Suprapubic skin (tissue), 4 donors: ENCODE data around the gene PCNX1. TPM values are rescaled to one million over a fixed set of nuclear protein-coding genes. Genes with fewer than 3 reads are reported as not detected.

Source experiments
- DNase-seq, 2 donors: peaks; one replicate each; pipeline ENCODE4 v3.0.0-alpha.2; 2019; ENCODE audit warnings: low spot score in 2 of 2
- H3K27ac ChIP-seq: fragments of 200-600 bp; sonication (generic); one replicate; pipeline ENCODE4 v1.5.1; 2019
- H3K27me3 ChIP-seq: fragments of 200-600 bp; sonication (generic); one replicate; pipeline ENCODE4 v1.5.1; 2019
- H3K36me3 ChIP-seq: fragments of 200-600 bp; sonication (generic); one replicate; pipeline ENCODE4 v1.5.1; 2019
- H3K4me1 ChIP-seq: fragments of 200-600 bp; sonication (generic); one replicate; pipeline ENCODE4 v1.5.1; 2019
- H3K4me3 ChIP-seq: fragments of 200-600 bp; sonication (generic); one replicate; pipeline ENCODE4 v1.5.1; 2019; ENCODE audit warnings: mild to moderate bottlenecking
- H3K9me3 ChIP-seq: fragments of 200-600 bp; sonication (generic); one replicate; pipeline ENCODE4 v1.5.1; 2019
- EP300 ChIP-seq: sonication (generic); formaldehyde crosslinking; IDR thresholded peaks from one replicate; pipeline ENCODE4 v1.6.1; 2017; ENCODE audit warnings: antibody characterized with exemption
- POLR2A ChIP-seq, 2 donors: fragments of 450-650 bp; IDR thresholded peaks; one replicate each; pipeline ENCODE4 v1.6.1; 2017; ENCODE audit warnings: antibody characterized with exemption in 2 of 2, mild to moderate bottlenecking in 2 of 2, moderate library complexity in 2 of 2
- POLR2AphosphoS5 ChIP-seq, 3 donors: sonication (generic); formaldehyde crosslinking; IDR thresholded peaks; one replicate each; pipeline ENCODE4 v1.6.1; 2017; ENCODE audit warnings: antibody characterized with exemption in 3 of 3
- WGBS: methylation state at CpG from one replicate; pipeline ENCODE4 v1.1.5; 2018; 5-methylcytosine and 5-hydroxymethylcytosine counted together
- total RNA-seq, 4 donors: library from RNA; depleted of rRNA; stranded (reverse); fragments of >200 nt; gene quantifications; one replicate each; pipeline ENCODE4 v1.1.0, GENCODE V29; 2016
- TF ChIP-seq, protein P1 (sequence below), 2 donors: fragments of 200-600 bp in 1 of 2; fragments of 450-650 bp in 1 of 2; sonication (generic) in 1 of 2; IDR thresholded peaks; one replicate each; pipeline ENCODE4 v1.5.1; 2016 to 2019; ENCODE audit warnings: antibody characterized with exemption in 2 of 2, mild to moderate bottlenecking in 1 of 2, moderate library complexity in 1 of 2

The PCNX1 gene
- total RNA-seq, 4 donors from 2014 or later = 22.0 to 95.4 (median 29.7) TPM

GRCh38 chr14:71113376-71113775 lies 206.1 kb downstream of the PCNX1 start:
- H3K36me3 ChIP-seq = peaks cover 25% of the 10 kb centered on the region
- H3K4me3 ChIP-seq = no peak overlapping the region
- H3K27ac ChIP-seq = no peak overlapping the region
- no peak for TF ChIP-seq POLR2AphosphoS5 (IDR thresholded peaks at IDR 0.05)
- TF ChIP-seq POLR2A (IDR thresholded peaks at IDR 0.05) = no peak
- TF ChIP-seq, protein P1, sequence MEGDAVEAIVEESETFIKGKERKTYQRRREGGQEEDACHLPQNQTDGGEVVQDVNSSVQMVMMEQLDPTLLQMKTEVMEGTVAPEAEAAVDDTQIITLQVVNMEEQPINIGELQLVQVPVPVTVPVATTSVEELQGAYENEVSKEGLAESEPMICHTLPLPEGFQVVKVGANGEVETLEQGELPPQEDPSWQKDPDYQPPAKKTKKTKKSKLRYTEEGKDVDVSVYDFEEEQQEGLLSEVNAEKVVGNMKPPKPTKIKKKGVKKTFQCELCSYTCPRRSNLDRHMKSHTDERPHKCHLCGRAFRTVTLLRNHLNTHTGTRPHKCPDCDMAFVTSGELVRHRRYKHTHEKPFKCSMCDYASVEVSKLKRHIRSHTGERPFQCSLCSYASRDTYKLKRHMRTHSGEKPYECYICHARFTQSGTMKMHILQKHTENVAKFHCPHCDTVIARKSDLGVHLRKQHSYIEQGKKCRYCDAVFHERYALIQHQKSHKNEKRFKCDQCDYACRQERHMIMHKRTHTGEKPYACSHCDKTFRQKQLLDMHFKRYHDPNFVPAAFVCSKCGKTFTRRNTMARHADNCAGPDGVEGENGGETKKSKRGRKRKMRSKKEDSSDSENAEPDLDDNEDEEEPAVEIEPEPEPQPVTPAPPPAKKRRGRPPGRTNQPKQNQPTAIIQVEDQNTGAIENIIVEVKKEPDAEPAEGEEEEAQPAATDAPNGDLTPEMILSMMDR (IDR thresholded peaks at IDR 0.05) = no peak
- no peaks in the 10 kb centered on the region for H3K9me3 ChIP-seq
- no peak for DNase-seq
- peaks cover 5% of the 10 kb centered on the region for H3K4me1 ChIP-seq
- no peaks in the 10 kb centered on the region for H3K27me3 ChIP-seq

- Histone ChIP-seq H3K4me3 (no peak overlapping the region), H3K36me3 (peaks cover 13% of the 10 kb centered on the region), H3K27ac (no peak overlapping the region), H3K4me1 (peaks cover 5% of the 10 kb centered on the region), H3K27me3 (no peaks in the 10 kb centered on the region), H3K9me3 (no peaks in the 10 kb centered on the region)
- WGBS = 100% methylated on average over 1 of the region's 1 CpG
- TF ChIP-seq POLR2AphosphoS5 (IDR thresholded peaks at IDR 0.05) (no peak), POLR2A (IDR thresholded peaks at IDR 0.05) (no peak), EP300 (no peak)
- TF ChIP-seq, protein P1 (IDR thresholded peaks at IDR 0.05) = no peak
- no peak for DNase-seq
These were observed 207.3 kb downstream of the PCNX1 start for GRCh38 chr14:71114565-71114964.

DNA sequence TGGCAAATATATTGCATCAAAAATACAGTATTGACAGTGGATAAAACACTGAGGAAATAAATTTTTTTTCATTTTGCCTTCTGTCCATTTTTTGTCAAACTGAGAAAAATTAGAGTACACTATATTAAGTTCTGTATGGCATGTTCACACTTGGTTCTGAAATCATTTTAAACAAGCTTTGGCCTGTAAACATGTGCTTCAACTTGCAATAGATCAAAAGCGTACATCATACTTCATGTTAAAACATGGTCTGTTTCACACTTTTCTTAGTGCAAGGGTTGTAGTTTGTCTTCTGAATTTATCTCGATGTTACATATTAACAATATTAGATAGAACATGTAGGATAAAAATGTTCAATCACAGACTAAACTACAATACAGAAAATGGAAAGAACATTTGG lies 208.0 kb downstream of the PCNX1 start:
- Histone ChIP-seq H3K27ac (no peak overlapping the region), H3K36me3 (peaks cover 5% of the 10 kb centered on the region), H3K4me3 (no peak overlapping the region), H3K4me1 (peaks cover 5% of the 10 kb centered on the region), H3K27me3 (no peaks in the 10 kb centered on the region), H3K9me3 (no peaks in the 10 kb centered on the region)
- WGBS = 59% methylated on average over 2 of the region's 2 CpGs
- TF ChIP-seq, protein P1 (IDR thresholded peaks at IDR 0.05) = no peak
- TF ChIP-seq EP300 = no peak
- TF ChIP-seq POLR2A (IDR thresholded peaks at IDR 0.05) = no peak
- DNase-seq = no peak

DNA sequence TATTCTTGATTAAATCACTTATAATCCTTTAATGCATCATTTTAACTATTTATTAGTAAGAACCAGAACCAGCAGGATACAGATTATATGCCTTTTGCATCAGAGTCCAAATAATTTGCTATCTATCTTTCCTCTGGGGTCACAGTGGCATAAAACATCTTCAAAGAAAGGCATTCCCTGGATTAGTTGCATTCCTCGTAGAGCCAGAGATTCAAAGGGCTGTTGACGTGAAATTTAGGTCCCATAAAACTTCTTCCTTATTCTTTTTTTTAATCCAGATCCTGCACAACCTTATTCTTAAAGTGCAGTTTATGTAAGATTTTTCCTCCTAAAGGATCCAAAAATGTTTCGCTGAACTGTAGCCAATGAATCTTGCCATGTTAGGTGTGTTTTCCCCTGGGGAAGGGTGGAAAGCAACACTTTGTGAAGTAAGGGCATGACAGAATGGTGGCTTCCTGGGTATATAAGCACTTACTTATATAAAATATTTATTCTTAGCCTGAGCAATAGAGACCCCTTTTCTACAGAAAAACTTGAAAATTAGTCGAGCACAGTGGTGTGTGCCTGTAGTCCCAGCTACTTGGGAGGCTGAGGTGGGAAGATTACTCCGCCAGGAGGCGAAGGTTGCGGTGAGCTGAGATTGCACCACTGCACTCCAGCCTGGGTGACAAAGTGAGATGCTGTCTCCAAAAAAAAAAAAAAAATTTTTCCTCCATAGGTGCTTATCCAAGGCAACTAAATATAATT lies 208.7 kb downstream of the PCNX1 start:
- WGBS = 84% methylated on average over 7 of the region's 7 CpGs
- H3K27ac ChIP-seq = no peak overlapping the region
- no peak overlapping the region for H3K4me3 ChIP-seq
- peaks cover 5% of the 10 kb centered on the region for H3K4me1 ChIP-seq
- no peaks in the 10 kb centered on the region for H3K36me3 ChIP-seq
- no peak for DNase-seq
- no peak for TF ChIP-seq POLR2A (IDR thresholded peaks at IDR 0.05)
- TF ChIP-seq POLR2AphosphoS5 (IDR thresholded peaks at IDR 0.05) = no peak
- TF ChIP-seq, protein P1 (IDR thresholded peaks at IDR 0.05) = no peak
- no peak for TF ChIP-seq EP300
- H3K27me3 ChIP-seq = no peaks in the 10 kb centered on the region
- H3K9me3 ChIP-seq = no peaks in the 10 kb centered on the region

DNA sequence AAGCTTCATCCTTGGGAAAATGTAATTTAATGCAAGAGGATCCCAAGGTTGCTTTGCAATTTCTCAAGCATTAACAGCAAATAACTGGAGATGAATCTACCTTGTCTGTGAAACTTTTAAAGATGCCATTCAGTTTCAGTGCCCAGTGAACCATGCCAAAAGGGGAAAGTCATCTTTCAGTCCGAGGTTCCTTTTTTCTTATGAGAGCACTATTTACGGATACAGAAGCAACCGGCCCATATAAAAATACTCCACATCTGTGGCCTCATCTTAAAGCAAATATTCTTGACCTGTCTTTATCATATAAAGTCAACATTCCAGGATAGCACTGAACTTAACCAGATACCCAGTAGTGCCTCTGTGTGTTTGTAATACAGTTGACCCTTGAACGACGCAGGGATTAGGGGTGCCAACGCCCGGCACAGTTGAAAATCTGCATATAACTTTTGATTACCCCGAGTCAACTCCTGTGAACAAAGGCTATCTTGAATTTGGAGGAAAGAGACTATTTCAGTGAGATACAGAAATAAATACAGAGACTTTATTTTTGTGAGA lies 209.4 kb downstream of the PCNX1 start:
- no peaks in the 10 kb centered on the region for H3K9me3 ChIP-seq
- no peak overlapping the region for H3K27ac ChIP-seq
- TF ChIP-seq, protein P1 (IDR thresholded peaks at IDR 0.05) = no peak
- no peak for TF ChIP-seq POLR2AphosphoS5 (IDR thresholded peaks at IDR 0.05)
- TF ChIP-seq POLR2A (IDR thresholded peaks at IDR 0.05) = no peak
- TF ChIP-seq EP300 = no peak

More for the DNA sequence above, 209.4 kb downstream of the PCNX1 start:
- DNase-seq = no peak
- no peaks in the 10 kb centered on the region for H3K27me3 ChIP-seq
- WGBS = 90% methylated on average over 8 of the region's 8 CpGs
- H3K36me3 ChIP-seq = no peaks in the 10 kb centered on the region
- H3K4me3 ChIP-seq = no peak overlapping the region
- H3K4me1 ChIP-seq = peaks cover 5% of the 10 kb centered on the region
